Stomach smooth muscle (tissue), 2 donors: Measurements from ENCODE around the gene NTN3.

Experiments used
- H3K27ac ChIP-seq: one replicate; pipeline ENCODE4 v1.7.0; 2013; ENCODE audit warnings: mild to moderate bottlenecking, low read length, inconsistent platforms
- H3K27me3 ChIP-seq, 2 donors: one replicate each; pipeline ENCODE4 v1.7.0; 2013; ENCODE audit warnings: low read length in 2 of 2; ENCODE audit not compliant: insufficient read depth in 2 of 2, control insufficient read depth in 1 of 2
- H3K36me3 ChIP-seq, 2 donors: one replicate each; pipeline ENCODE4 v1.7.0; 2013; ENCODE audit warnings: low read length in 2 of 2; ENCODE audit not compliant: control insufficient read depth in 2 of 2, insufficient read depth in 2 of 2
- H3K4me1 ChIP-seq: one replicate; pipeline ENCODE4 v1.7.0; 2013; ENCODE audit warnings: low read length; ENCODE audit not compliant: control insufficient read depth, insufficient read depth
- H3K4me3 ChIP-seq, 2 donors: one replicate each; pipeline ENCODE4 v1.7.0; 2013; ENCODE audit warnings: low read length in 2 of 2
- H3K9ac ChIP-seq, 2 donors: one replicate each; pipeline ENCODE4 v1.7.0; 2013; ENCODE audit warnings: low read length in 2 of 2, mild to moderate bottlenecking in 1 of 2
- H3K9me3 ChIP-seq, 2 donors: one replicate each; pipeline ENCODE4 v1.7.0; 2013; ENCODE audit warnings: low read length in 2 of 2; ENCODE audit not compliant: control insufficient read depth in 2 of 2
- donor health status: healthy.
- donor health status: Pancreatic carcinoma.

Gene NTN3

GRCh38 chr16:2487903-2488531, 16.9 kb downstream of the NTN3 start:
- no peak overlapping the region for H3K9ac ChIP-seq
- no peaks in the 10 kb centered on the region for H3K27me3 ChIP-seq
- H3K36me3 ChIP-seq = peaks cover 0 to 4% of the 10 kb centered on the region in 2 donors
- no peak overlapping the region for H3K4me3 ChIP-seq
- H3K9me3 ChIP-seq = no peaks in the 10 kb centered on the region
- peaks cover 31% of the 10 kb centered on the region for H3K4me1 ChIP-seq
- no peak overlapping the region for H3K27ac ChIP-seq

- H3K9ac ChIP-seq = no peak overlapping the region
- H3K9me3 ChIP-seq = no peaks in the 10 kb centered on the region
- peaks cover 0 to 4% of the 10 kb centered on the region in 2 donors for H3K36me3 ChIP-seq
- H3K27me3 ChIP-seq = no peaks in the 10 kb centered on the region
- no peak overlapping the region for H3K27ac ChIP-seq
- peaks cover 16% of the 10 kb centered on the region for H3K4me1 ChIP-seq
- H3K4me3 ChIP-seq = no peak overlapping the region
These were observed 18.5 kb downstream of the NTN3 start for GRCh38 chr16:2489581-2489980.

GRCh38 chr16:2490190-2491105, 19.4 kb downstream of the NTN3 start:
- peaks cover 11% of the 10 kb centered on the region for H3K4me1 ChIP-seq
- H3K4me3 ChIP-seq = no peak overlapping the region
- H3K27ac ChIP-seq = no peak overlapping the region
- H3K27me3 ChIP-seq = no peaks in the 10 kb centered on the region
- H3K9me3 ChIP-seq = no peaks in the 10 kb centered on the region
- H3K36me3 ChIP-seq = peaks cover 0 to 4% of the 10 kb centered on the region in 2 donors
- no peak overlapping the region for H3K9ac ChIP-seq

- Histone ChIP-seq H3K27ac (no peak overlapping the region), H3K4me1 (peaks cover 5% of the 10 kb centered on the region), H3K9ac (no peak overlapping the region), H3K36me3 (peaks cover 0 to 18% of the 10 kb centered on the region in 2 donors), H3K4me3 (no peak overlapping the region), H3K9me3 (no peaks in the 10 kb centered on the region), H3K27me3 (no peaks in the 10 kb centered on the region)
These were observed 21.2 kb downstream of the NTN3 start for GRCh38 chr16:2492292-2492691.

GRCh38 chr16:2493605-2494004, 22.5 kb downstream of the NTN3 start:
- Histone ChIP-seq H3K27ac (no peak overlapping the region), H3K9ac (no peak overlapping the region), H3K9me3 (no peaks in the 10 kb centered on the region), H3K27me3 (no peaks in the 10 kb centered on the region), H3K36me3 (peaks cover 0 to 20% of the 10 kb centered on the region in 2 donors), H3K4me1 (peaks cover 13% of the 10 kb centered on the region), H3K4me3 (no peak overlapping the region)

- Histone ChIP-seq H3K4me3 (no peak overlapping the region), H3K27ac (no peak overlapping the region), H3K4me1 (peaks cover 15% of the 10 kb centered on the region), H3K9ac (no peak overlapping the region), H3K27me3 (no peaks in the 10 kb centered on the region), H3K36me3 (peaks cover 0 to 20% of the 10 kb centered on the region in 2 donors), H3K9me3 (no peaks in the 10 kb centered on the region)
These were observed 23.5 kb downstream of the NTN3 start for GRCh38 chr16:2494616-2495015.

GRCh38 chr16:2495041-2495440, 23.9 kb downstream of the NTN3 start:
- peaks cover 0 to 20% of the 10 kb centered on the region in 2 donors for H3K36me3 ChIP-seq
- H3K27me3 ChIP-seq = no peaks in the 10 kb centered on the region
- H3K9me3 ChIP-seq = no peaks in the 10 kb centered on the region
- H3K9ac ChIP-seq = no peak overlapping the region
- peaks cover 15% of the 10 kb centered on the region for H3K4me1 ChIP-seq
- no peak overlapping the region for H3K4me3 ChIP-seq
- no peak overlapping the region for H3K27ac ChIP-seq

GRCh38 chr16:2496223-2497115, 25.4 kb downstream of the NTN3 start:
- Histone ChIP-seq H3K9me3 (no peaks in the 10 kb centered on the region), H3K27me3 (no peaks in the 10 kb centered on the region), H3K4me3 (no peak overlapping the region), H3K36me3 (peaks cover 0 to 16% of the 10 kb centered on the region in 2 donors), H3K27ac (no peak overlapping the region), H3K4me1 (peaks cover 20% of the 10 kb centered on the region), H3K9ac (no peak overlapping the region)

GRCh38 chr16:2497116-2497630, 26.1 kb downstream of the NTN3 start:
- Histone ChIP-seq H3K9ac (no peak overlapping the region), H3K36me3 (peaks cover 0 to 16% of the 10 kb centered on the region in 2 donors), H3K9me3 (no peaks in the 10 kb centered on the region), H3K27me3 (no peaks in the 10 kb centered on the region), H3K4me1 (peaks cover 28% of the 10 kb centered on the region), H3K27ac (no peak overlapping the region), H3K4me3 (no peak overlapping the region)
